Measurements from ENCODE around the gene LSP1. TPM values are rescaled to one million over a fixed set of nuclear protein-coding genes. Genes with fewer than 3 reads are reported as not detected.

Gene LSP1
- total and polyA plus RNA-seq, 4 donors = 5.0 to 7.7 (median 5.7) TPM

GRCh38 chr11:1844221-1845094 lies 8.4 kb upstream of the LSP1 start:
- Histone ChIP-seq H3K27me3 (ENCODE audit: control insufficient read depth in 4 of 4, insufficient read depth in 4 of 4, low read length in 3 of 4) (no peaks in the 10 kb centered on the region), H3K36me3 (ENCODE audit: control insufficient read depth in 4 of 4, insufficient read depth in 3 of 4, low read depth in 1 of 4, low read length in 3 of 4) (no peaks in the 10 kb centered on the region), H3K4me3 (ENCODE audit: low read depth in 1 of 3, low read length in 3 of 3) (no peak overlapping the region), H3K27ac (ENCODE audit: low read depth in 1 of 2, low read length in 2 of 2) (peak overlapping the region; percentile 44 to 50), H3K9ac (ENCODE audit: low read depth in 1 of 2, low read length in 2 of 2) (peak overlapping the region in 1 of 2 donors; percentile 54), H3K9me3 (ENCODE audit: control insufficient read depth in 4 of 4, low read length in 3 of 4) (no peaks in the 10 kb centered on the region), H3K4me1 (ENCODE audit: control insufficient read depth in 4 of 4, insufficient read depth in 4 of 4, low read length in 3 of 4) (peaks cover 0 to 6% (median 3%) of the 10 kb centered on the region in 4 donors)
- DNase-seq (ENCODE audit: low spot score) = peak; percentile 83
- WGBS = 51% methylated on average over 23 of the region's 23 CpGs
- no peak for TF ChIP-seq REST (IDR thresholded peaks at IDR 0.05)
- no peak for TF ChIP-seq HNF4G (IDR thresholded peaks at IDR 0.05)
- TF ChIP-seq FOXA1 (IDR thresholded peaks at IDR 0.05) = no peak
- TF ChIP-seq ZBTB33 (IDR thresholded peaks at IDR 0.05) = no peak
- no peak for TF ChIP-seq HNF4A (conservative IDR thresholded peaks at IDR 0.05)
- no peak for TF ChIP-seq JUND (IDR thresholded peaks at IDR 0.05)
- TF ChIP-seq YY1 (IDR thresholded peaks at IDR 0.05) = peak; percentile 42
- peak; percentile 95 for TF ChIP-seq NR2F2 (IDR thresholded peaks at IDR 0.05)
- no peak for TF ChIP-seq EGR1 (IDR thresholded peaks at IDR 0.05; ENCODE audit: low read depth in 2 of 2)
- no peak for TF ChIP-seq FOXA2 (IDR thresholded peaks at IDR 0.05)
- TF ChIP-seq RAD21 (IDR thresholded peaks at IDR 0.05) = no peak
- TF ChIP-seq TAF1 (conservative IDR thresholded peaks at IDR 0.05) = no peak
- no peak for TF ChIP-seq GABPA (IDR thresholded peaks at IDR 0.05 in 1 of 2, conservative IDR thresholded peaks at IDR 0.05 in 1 of 2)
- TF ChIP-seq RXRA (IDR thresholded peaks at IDR 0.05) = peak; percentile 35 to 69
- no peak for TF ChIP-seq CTCF (IDR thresholded peaks at IDR 0.05; ENCODE audit: low read depth, low read length, missing input control)
- TF ChIP-seq ATF3 (IDR thresholded peaks at IDR 0.05) = no peak
- no peak for TF ChIP-seq MAX (IDR thresholded peaks at IDR 0.05)
- TF ChIP-seq SP1 (IDR thresholded peaks at IDR 0.05) = peak; percentile 43

Data from liver (tissue), 9 donors.